GM23338 (cell line): ENCODE results near the gene C1orf174.

Source experiments
- CREB1 ChIP-seq: fragments of 250-450 bp; sonication (Bioruptor Pico); IDR thresholded peaks from 2 replicates; pipeline ENCODE4 v1.5.0; 2020; ENCODE audit warnings: low read depth, mild to moderate bottlenecking, moderate library complexity
- EZH2 ChIP-seq: fragments of 200-600 bp; sonication (generic); IDR thresholded peaks from one replicate; pipeline ENCODE4 v1.8.0; 2017; ENCODE audit warnings: antibody characterized with exemption, mild to moderate bottlenecking, low read depth; ENCODE audit not compliant: unreplicated experiment
- EZH2phosphoT487 ChIP-seq: fragments of 200-600 bp; sonication (generic); IDR thresholded peaks from one replicate; pipeline ENCODE4 v1.8.1; 2018; ENCODE audit warnings: antibody characterized with exemption; ENCODE audit not compliant: unreplicated experiment
- JUNB ChIP-seq: IDR thresholded peaks from one replicate; pipeline ENCODE4 v1.6.1; 2016; ENCODE audit warnings: antibody characterized with exemption; ENCODE audit not compliant: unreplicated experiment
- POLR2AphosphoS5 ChIP-seq: IDR thresholded peaks from 2 replicates; pipeline ENCODE4 v1.6.1; 2016; ENCODE audit warnings: antibody characterized with exemption, low read depth
- STAT1 ChIP-seq: IDR thresholded peaks from one replicate; pipeline ENCODE4 v1.6.1; 2016; ENCODE audit warnings: antibody characterized with exemption; ENCODE audit not compliant: unreplicated experiment
- TF ChIP-seq, protein P1 (sequence below), 2 experiments: fragments of 200-600 bp in 1 of 2; sonication (generic) in 1 of 2; conservative IDR thresholded peaks; 2 replicates each; pipeline versions ENCODE4 v1.5.1 to v1.6.1; 2016 to 2017; ENCODE audit warnings: antibody characterized with exemption in 2 of 2, low read depth in 2 of 2, mild to moderate bottlenecking in 2 of 2, moderate library complexity in 1 of 2
- TF ChIP-seq, protein P2 (sequence below): IDR thresholded peaks from 2 replicates; pipeline ENCODE4 v1.6.1; 2016; ENCODE audit warnings: antibody characterized with exemption
- TF ChIP-seq, protein P3 (sequence below): IDR thresholded peaks from one replicate; pipeline ENCODE4 v1.6.1; 2018; ENCODE audit warnings: antibody characterized with exemption; ENCODE audit not compliant: unreplicated experiment

DNA sequence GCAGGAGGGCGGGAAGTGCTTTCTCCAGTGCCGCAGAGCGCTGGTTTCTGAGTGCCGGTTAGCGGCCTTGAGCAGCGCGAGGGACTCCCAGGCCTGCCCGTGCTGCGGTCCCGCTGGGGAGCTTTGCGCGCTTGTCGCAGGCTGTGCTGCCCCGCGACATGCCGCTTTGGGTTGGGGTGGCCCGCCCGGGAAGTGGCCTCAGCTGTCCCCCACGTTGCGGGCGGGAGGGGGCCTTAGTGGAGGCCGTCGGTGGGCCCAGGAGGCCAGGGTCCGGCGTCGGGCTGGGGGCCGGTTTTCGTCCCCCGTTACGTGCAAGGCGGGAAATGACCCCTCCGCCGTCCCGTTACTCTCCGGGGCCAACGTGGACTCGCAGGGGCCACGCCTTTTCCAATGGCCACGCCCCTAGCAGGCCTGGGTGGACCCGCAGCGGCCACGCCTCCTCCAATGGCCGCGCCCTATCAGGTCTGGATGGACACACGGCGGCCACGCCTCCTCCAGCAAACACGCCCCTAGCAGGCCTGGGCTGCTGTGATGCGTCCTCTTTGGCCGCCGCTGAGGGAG lies 977 bp upstream of the C1orf174 start:
- TF ChIP-seq, protein P1, sequence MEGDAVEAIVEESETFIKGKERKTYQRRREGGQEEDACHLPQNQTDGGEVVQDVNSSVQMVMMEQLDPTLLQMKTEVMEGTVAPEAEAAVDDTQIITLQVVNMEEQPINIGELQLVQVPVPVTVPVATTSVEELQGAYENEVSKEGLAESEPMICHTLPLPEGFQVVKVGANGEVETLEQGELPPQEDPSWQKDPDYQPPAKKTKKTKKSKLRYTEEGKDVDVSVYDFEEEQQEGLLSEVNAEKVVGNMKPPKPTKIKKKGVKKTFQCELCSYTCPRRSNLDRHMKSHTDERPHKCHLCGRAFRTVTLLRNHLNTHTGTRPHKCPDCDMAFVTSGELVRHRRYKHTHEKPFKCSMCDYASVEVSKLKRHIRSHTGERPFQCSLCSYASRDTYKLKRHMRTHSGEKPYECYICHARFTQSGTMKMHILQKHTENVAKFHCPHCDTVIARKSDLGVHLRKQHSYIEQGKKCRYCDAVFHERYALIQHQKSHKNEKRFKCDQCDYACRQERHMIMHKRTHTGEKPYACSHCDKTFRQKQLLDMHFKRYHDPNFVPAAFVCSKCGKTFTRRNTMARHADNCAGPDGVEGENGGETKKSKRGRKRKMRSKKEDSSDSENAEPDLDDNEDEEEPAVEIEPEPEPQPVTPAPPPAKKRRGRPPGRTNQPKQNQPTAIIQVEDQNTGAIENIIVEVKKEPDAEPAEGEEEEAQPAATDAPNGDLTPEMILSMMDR (conservative IDR thresholded peaks at IDR 0.05; ENCODE audit: low read depth in 2 of 2) = no peak
- no peak for TF ChIP-seq STAT1
- no peak for TF ChIP-seq EZH2
- TF ChIP-seq POLR2AphosphoS5 = peak; percentile 55
- TF ChIP-seq JUNB = no peak
- TF ChIP-seq, protein P2, sequence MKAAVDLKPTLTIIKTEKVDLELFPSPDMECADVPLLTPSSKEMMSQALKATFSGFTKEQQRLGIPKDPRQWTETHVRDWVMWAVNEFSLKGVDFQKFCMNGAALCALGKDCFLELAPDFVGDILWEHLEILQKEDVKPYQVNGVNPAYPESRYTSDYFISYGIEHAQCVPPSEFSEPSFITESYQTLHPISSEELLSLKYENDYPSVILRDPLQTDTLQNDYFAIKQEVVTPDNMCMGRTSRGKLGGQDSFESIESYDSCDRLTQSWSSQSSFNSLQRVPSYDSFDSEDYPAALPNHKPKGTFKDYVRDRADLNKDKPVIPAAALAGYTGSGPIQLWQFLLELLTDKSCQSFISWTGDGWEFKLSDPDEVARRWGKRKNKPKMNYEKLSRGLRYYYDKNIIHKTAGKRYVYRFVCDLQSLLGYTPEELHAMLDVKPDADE = no peak
- TF ChIP-seq, protein P3, sequence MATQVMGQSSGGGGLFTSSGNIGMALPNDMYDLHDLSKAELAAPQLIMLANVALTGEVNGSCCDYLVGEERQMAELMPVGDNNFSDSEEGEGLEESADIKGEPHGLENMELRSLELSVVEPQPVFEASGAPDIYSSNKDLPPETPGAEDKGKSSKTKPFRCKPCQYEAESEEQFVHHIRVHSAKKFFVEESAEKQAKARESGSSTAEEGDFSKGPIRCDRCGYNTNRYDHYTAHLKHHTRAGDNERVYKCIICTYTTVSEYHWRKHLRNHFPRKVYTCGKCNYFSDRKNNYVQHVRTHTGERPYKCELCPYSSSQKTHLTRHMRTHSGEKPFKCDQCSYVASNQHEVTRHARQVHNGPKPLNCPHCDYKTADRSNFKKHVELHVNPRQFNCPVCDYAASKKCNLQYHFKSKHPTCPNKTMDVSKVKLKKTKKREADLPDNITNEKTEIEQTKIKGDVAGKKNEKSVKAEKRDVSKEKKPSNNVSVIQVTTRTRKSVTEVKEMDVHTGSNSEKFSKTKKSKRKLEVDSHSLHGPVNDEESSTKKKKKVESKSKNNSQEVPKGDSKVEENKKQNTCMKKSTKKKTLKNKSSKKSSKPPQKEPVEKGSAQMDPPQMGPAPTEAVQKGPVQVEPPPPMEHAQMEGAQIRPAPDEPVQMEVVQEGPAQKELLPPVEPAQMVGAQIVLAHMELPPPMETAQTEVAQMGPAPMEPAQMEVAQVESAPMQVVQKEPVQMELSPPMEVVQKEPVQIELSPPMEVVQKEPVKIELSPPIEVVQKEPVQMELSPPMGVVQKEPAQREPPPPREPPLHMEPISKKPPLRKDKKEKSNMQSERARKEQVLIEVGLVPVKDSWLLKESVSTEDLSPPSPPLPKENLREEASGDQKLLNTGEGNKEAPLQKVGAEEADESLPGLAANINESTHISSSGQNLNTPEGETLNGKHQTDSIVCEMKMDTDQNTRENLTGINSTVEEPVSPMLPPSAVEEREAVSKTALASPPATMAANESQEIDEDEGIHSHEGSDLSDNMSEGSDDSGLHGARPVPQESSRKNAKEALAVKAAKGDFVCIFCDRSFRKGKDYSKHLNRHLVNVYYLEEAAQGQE = no peak
- TF ChIP-seq EZH2phosphoT487 = no peak
- no peak for TF ChIP-seq CREB1 (CRISPR knock-in tag)
